Measurements from ENCODE around the gene PTBP3.

The PTBP3 gene

GRCh38 chr9:112234779-112235178 lies 98.6 kb downstream of the PTBP3 start:
- no peak overlapping the region for H3K27ac ChIP-seq (ENCODE audit: low read length)
- no peaks in the 10 kb centered on the region for H3K4me1 ChIP-seq (ENCODE audit: low read length)
- TF ChIP-seq, protein P1, sequence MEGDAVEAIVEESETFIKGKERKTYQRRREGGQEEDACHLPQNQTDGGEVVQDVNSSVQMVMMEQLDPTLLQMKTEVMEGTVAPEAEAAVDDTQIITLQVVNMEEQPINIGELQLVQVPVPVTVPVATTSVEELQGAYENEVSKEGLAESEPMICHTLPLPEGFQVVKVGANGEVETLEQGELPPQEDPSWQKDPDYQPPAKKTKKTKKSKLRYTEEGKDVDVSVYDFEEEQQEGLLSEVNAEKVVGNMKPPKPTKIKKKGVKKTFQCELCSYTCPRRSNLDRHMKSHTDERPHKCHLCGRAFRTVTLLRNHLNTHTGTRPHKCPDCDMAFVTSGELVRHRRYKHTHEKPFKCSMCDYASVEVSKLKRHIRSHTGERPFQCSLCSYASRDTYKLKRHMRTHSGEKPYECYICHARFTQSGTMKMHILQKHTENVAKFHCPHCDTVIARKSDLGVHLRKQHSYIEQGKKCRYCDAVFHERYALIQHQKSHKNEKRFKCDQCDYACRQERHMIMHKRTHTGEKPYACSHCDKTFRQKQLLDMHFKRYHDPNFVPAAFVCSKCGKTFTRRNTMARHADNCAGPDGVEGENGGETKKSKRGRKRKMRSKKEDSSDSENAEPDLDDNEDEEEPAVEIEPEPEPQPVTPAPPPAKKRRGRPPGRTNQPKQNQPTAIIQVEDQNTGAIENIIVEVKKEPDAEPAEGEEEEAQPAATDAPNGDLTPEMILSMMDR (IDR thresholded peaks at IDR 0.05; ENCODE audit: low read length), result no peak
- TF ChIP-seq EZH2 (optimal IDR thresholded peaks at IDR 0.05; ENCODE audit: low read depth, low read length) (no peak), EZH2phosphoT487 (IDR thresholded peaks at IDR 0.05; ENCODE audit: low read length) (no peak)
- no peaks in the 10 kb centered on the region for H3F3A ChIP-seq (ENCODE audit: insufficient read depth, low read length)
- no peak overlapping the region for H3K9ac ChIP-seq (ENCODE audit: low read length)
- no peak overlapping the region for H3K4me2 ChIP-seq (ENCODE audit: low read depth, low read length)
- no peak for DNase-seq
- H3K27me3 ChIP-seq (replicated peaks; ENCODE audit: insufficient read depth, low read length), result no peaks in the 10 kb centered on the region
- no peak overlapping the region for H3K4me3 ChIP-seq (ENCODE audit: low read length)
- H3K9me2 ChIP-seq (replicated peaks; ENCODE audit: insufficient read depth, low read length), result no peaks in the 10 kb centered on the region
- no peaks in the 10 kb centered on the region for H3K79me2 ChIP-seq (ENCODE audit: low read length)
- H3K9me3 ChIP-seq (replicated peaks; ENCODE audit: insufficient read depth, low read length), result no peaks in the 10 kb centered on the region
- H2AFZ ChIP-seq (ENCODE audit: low read length), result no peak overlapping the region
- no peaks in the 10 kb centered on the region for H4K20me1 ChIP-seq (ENCODE audit: insufficient read depth, low read length)
- no peaks in the 10 kb centered on the region for H3K36me3 ChIP-seq (replicated peaks; ENCODE audit: insufficient read depth, low read length)

GRCh38 chr9:112233769-112234168 lies 99.7 kb downstream of the PTBP3 start:
- no peaks in the 10 kb centered on the region for H3K36me3 ChIP-seq (replicated peaks; ENCODE audit: insufficient read depth, low read length)
- H3K27ac ChIP-seq (ENCODE audit: low read length), result no peak overlapping the region
- H3K4me3 ChIP-seq (ENCODE audit: low read length), result no peak overlapping the region
- no peaks in the 10 kb centered on the region for H3F3A ChIP-seq (ENCODE audit: insufficient read depth, low read length)
- TF ChIP-seq EZH2phosphoT487 (IDR thresholded peaks at IDR 0.05; ENCODE audit: low read length) (no peak), EZH2 (optimal IDR thresholded peaks at IDR 0.05; ENCODE audit: low read depth, low read length) (no peak)
- TF ChIP-seq, protein P1 (IDR thresholded peaks at IDR 0.05; ENCODE audit: low read length), result no peak
- no peaks in the 10 kb centered on the region for H3K9me2 ChIP-seq (replicated peaks; ENCODE audit: insufficient read depth, low read length)
- H3K27me3 ChIP-seq (replicated peaks; ENCODE audit: insufficient read depth, low read length), result no peaks in the 10 kb centered on the region
- DNase-seq, result no peak
- no peak overlapping the region for H2AFZ ChIP-seq (ENCODE audit: low read length)
- H3K9ac ChIP-seq (ENCODE audit: low read length), result no peak overlapping the region
- no peaks in the 10 kb centered on the region for H4K20me1 ChIP-seq (ENCODE audit: insufficient read depth, low read length)
- H3K79me2 ChIP-seq (ENCODE audit: low read length), result no peaks in the 10 kb centered on the region
- no peaks in the 10 kb centered on the region for H3K4me1 ChIP-seq (ENCODE audit: low read length)
- no peak overlapping the region for H3K4me2 ChIP-seq (ENCODE audit: low read depth, low read length)
- no peaks in the 10 kb centered on the region for H3K9me3 ChIP-seq (replicated peaks; ENCODE audit: insufficient read depth, low read length)

DNA sequence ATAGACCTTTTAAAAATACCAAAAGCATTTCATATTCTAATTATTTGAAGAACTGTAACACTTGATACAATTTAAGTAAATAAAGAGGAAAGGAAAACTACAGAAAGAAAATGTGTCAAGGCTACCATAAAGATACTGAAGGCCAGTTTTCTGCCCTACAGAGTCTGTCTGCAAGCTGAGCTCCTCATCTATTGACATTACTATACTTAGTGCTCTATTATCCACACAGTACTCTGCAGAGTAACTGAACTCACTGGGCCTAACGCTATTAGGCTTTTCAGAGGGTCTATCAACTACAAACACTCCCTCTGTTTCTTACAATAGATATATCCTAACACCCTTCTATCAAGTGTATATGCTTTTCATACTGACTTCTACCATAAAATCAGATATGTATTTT lies 101.2 kb downstream of the PTBP3 start:
- DNase-seq, result no peak
- Histone ChIP-seq H3K27ac (ENCODE audit: low read length) (no peak overlapping the region), H4K20me1 (ENCODE audit: insufficient read depth, low read length) (no peaks in the 10 kb centered on the region), H3K9ac (ENCODE audit: low read length) (no peak overlapping the region), H3K4me3 (ENCODE audit: low read length) (no peak overlapping the region), H3F3A (ENCODE audit: insufficient read depth, low read length) (no peaks in the 10 kb centered on the region), H3K4me2 (ENCODE audit: low read depth, low read length) (no peak overlapping the region), H3K9me3 (replicated peaks; ENCODE audit: insufficient read depth, low read length) (no peaks in the 10 kb centered on the region), H3K79me2 (ENCODE audit: low read length) (no peaks in the 10 kb centered on the region), H3K9me2 (replicated peaks; ENCODE audit: insufficient read depth, low read length) (no peaks in the 10 kb centered on the region), H3K4me1 (ENCODE audit: low read length) (no peaks in the 10 kb centered on the region), H3K36me3 (replicated peaks; ENCODE audit: insufficient read depth, low read length) (no peaks in the 10 kb centered on the region), H2AFZ (ENCODE audit: low read length) (no peak overlapping the region), H3K27me3 (replicated peaks; ENCODE audit: insufficient read depth, low read length) (no peaks in the 10 kb centered on the region)
- TF ChIP-seq EZH2 (optimal IDR thresholded peaks at IDR 0.05; ENCODE audit: low read depth, low read length), result no peak
- TF ChIP-seq, protein P1 (IDR thresholded peaks at IDR 0.05; ENCODE audit: low read length), result no peak
- no peak for TF ChIP-seq EZH2phosphoT487 (IDR thresholded peaks at IDR 0.05; ENCODE audit: low read length)

Measured in MM.1S (cell line).